Immature natural killer cell (primary cell): Measurements from ENCODE around the gene NBAS. TPM values are rescaled to one million over a fixed set of nuclear protein-coding genes. Genes with fewer than 3 reads are reported as not detected.

Experiments
- DNase-seq, 3 donors: peaks; one replicate each; pipeline ENCODE4 v3.0.0; 2022; ENCODE audit warnings: mixed read lengths in 1 of 3
- H3K27ac Mint-ChIP-seq, 6 donors: one replicate each; pipeline ENCODE4 v1.8.0; 2020; ENCODE audit warnings: mixed read lengths in 6 of 6, mild to moderate bottlenecking in 5 of 6, inconsistent platforms in 4 of 6, moderate library complexity in 3 of 6
- H3K27me3 Mint-ChIP-seq, 3 donors: one replicate each; pipeline ENCODE4 v1.8.0; 2020 to 2021; ENCODE audit warnings: low read depth in 3 of 3, mild to moderate bottlenecking in 3 of 3, mixed read lengths in 3 of 3, moderate library complexity in 3 of 3, inconsistent platforms in 1 of 3
- H3K36me3 Mint-ChIP-seq, 3 donors: one replicate each; pipeline ENCODE4 v1.8.0; 2020; ENCODE audit warnings: mixed read lengths in 3 of 3, inconsistent platforms in 2 of 3, mild to moderate bottlenecking in 2 of 3
- H3K4me1 Mint-ChIP-seq, 2 donors: one replicate each; pipeline ENCODE4 v1.8.0; 2020; ENCODE audit warnings: inconsistent platforms in 2 of 2, mild to moderate bottlenecking in 2 of 2, mixed read lengths in 2 of 2, moderate library complexity in 1 of 2
- H3K4me3 Mint-ChIP-seq, 5 donors: one replicate each; pipeline ENCODE4 v1.8.0; 2020; ENCODE audit warnings: mild to moderate bottlenecking in 5 of 5, mixed read lengths in 5 of 5, inconsistent platforms in 3 of 5, moderate library complexity in 3 of 5
- H3K9me3 Mint-ChIP-seq, 6 donors: one replicate each; pipeline ENCODE4 v1.8.0; 2020; ENCODE audit warnings: mild to moderate bottlenecking in 6 of 6, mixed read lengths in 6 of 6, inconsistent platforms in 4 of 6, moderate library complexity in 3 of 6
- polyA plus RNA-seq, 3 donors: library from polyadenylated mRNA; unstranded; fragments of 300-500 nt; fragmentation: Illumina TruSeq; gene quantifications; one replicate each; pipeline ENCODE4 v1.2.3, GENCODE V29; 2021

Gene NBAS
- polyA plus RNA-seq, 3 donors from 2014 or later: 10.8 to 21.0 (median 11.6) TPM

- no peak for DNase-seq
- H3K27me3 Mint-ChIP-seq: no peaks in the 10 kb centered on the region
- H3K4me3 Mint-ChIP-seq: no peak overlapping the region
- no peaks in the 10 kb centered on the region for H3K4me1 Mint-ChIP-seq
- no peaks in the 10 kb centered on the region for H3K9me3 Mint-ChIP-seq
- H3K27ac Mint-ChIP-seq: peak overlapping the region in 1 of 6 donors; percentile 45
- H3K36me3 Mint-ChIP-seq: peaks cover 42 to 54% (median 50%) of the 10 kb centered on the region in 3 donors
Measured at GRCh38 chr2:15378148-15378908, 182.8 kb downstream of the NBAS start.

- DNase-seq: no peak
- no peaks in the 10 kb centered on the region for H3K9me3 Mint-ChIP-seq
- H3K4me3 Mint-ChIP-seq: no peak overlapping the region
- H3K36me3 Mint-ChIP-seq: peaks cover 31 to 47% (median 47%) of the 10 kb centered on the region in 3 donors
- H3K4me1 Mint-ChIP-seq: no peaks in the 10 kb centered on the region
- peak overlapping the region in 1 of 6 donors; percentile 31 for H3K27ac Mint-ChIP-seq
- H3K27me3 Mint-ChIP-seq: no peaks in the 10 kb centered on the region
Measured at GRCh38 chr2:15377202-15377601, 183.9 kb downstream of the NBAS start.

GRCh38 chr2:15372019-15372418 lies 189.1 kb downstream of the NBAS start:
- Mint-ChIP-seq H3K4me1 (no peaks in the 10 kb centered on the region), H3K27ac (no peak overlapping the region), H3K27me3 (peaks cover 0 to 4% (median 0%) of the 10 kb centered on the region in 3 donors), H3K4me3 (no peak overlapping the region), H3K9me3 (no peaks in the 10 kb centered on the region), H3K36me3 (peaks cover 18 to 35% (median 32%) of the 10 kb centered on the region in 3 donors)
- no peak for DNase-seq

GRCh38 chr2:15369129-15369528 lies 192.0 kb downstream of the NBAS start:
- no peaks in the 10 kb centered on the region for H3K9me3 Mint-ChIP-seq
- H3K4me1 Mint-ChIP-seq: no peaks in the 10 kb centered on the region
- no peak overlapping the region for H3K4me3 Mint-ChIP-seq
- no peak overlapping the region for H3K27ac Mint-ChIP-seq
- peaks cover 25 to 41% (median 27%) of the 10 kb centered on the region in 3 donors for H3K36me3 Mint-ChIP-seq
- H3K27me3 Mint-ChIP-seq: peaks cover 0 to 4% (median 0%) of the 10 kb centered on the region in 3 donors
- no peak for DNase-seq

- Mint-ChIP-seq H3K27me3 (peaks cover 0 to 4% (median 0%) of the 10 kb centered on the region in 3 donors), H3K4me3 (no peak overlapping the region), H3K4me1 (no peaks in the 10 kb centered on the region), H3K9me3 (no peaks in the 10 kb centered on the region), H3K36me3 (peaks cover 27 to 34% (median 31%) of the 10 kb centered on the region in 3 donors), H3K27ac (no peak overlapping the region)
- DNase-seq: no peak
Measured at GRCh38 chr2:15367715-15368114, 193.4 kb downstream of the NBAS start.

- H3K36me3 Mint-ChIP-seq: peaks cover 27 to 34% (median 29%) of the 10 kb centered on the region in 3 donors
- H3K27ac Mint-ChIP-seq: no peak overlapping the region
- no peak for DNase-seq
- peaks cover 0 to 4% (median 0%) of the 10 kb centered on the region in 3 donors for H3K27me3 Mint-ChIP-seq
- H3K4me3 Mint-ChIP-seq: no peak overlapping the region
- H3K9me3 Mint-ChIP-seq: no peaks in the 10 kb centered on the region
- no peaks in the 10 kb centered on the region for H3K4me1 Mint-ChIP-seq
Measured at GRCh38 chr2:15367205-15367604, 193.9 kb downstream of the NBAS start.

GRCh38 chr2:15365411-15365810 lies 195.7 kb downstream of the NBAS start:
- H3K36me3 Mint-ChIP-seq: peaks cover 22 to 34% (median 22%) of the 10 kb centered on the region in 3 donors

GRCh38 chr2:15364561-15364960 lies 196.6 kb downstream of the NBAS start:
- no peak overlapping the region for H3K4me3 Mint-ChIP-seq
- H3K36me3 Mint-ChIP-seq: peaks cover 22 to 34% (median 22%) of the 10 kb centered on the region in 3 donors
- DNase-seq: no peak
- H3K27me3 Mint-ChIP-seq: peaks cover 0 to 4% (median 0%) of the 10 kb centered on the region in 3 donors
- no peak overlapping the region for H3K27ac Mint-ChIP-seq
- no peaks in the 10 kb centered on the region for H3K9me3 Mint-ChIP-seq
- H3K4me1 Mint-ChIP-seq: no peaks in the 10 kb centered on the region

More at GRCh38 chr2:15365411-15365810, 195.7 kb downstream of the NBAS start:
- H3K4me1 Mint-ChIP-seq: no peaks in the 10 kb centered on the region
- no peak overlapping the region for H3K4me3 Mint-ChIP-seq
- peaks cover 0 to 4% (median 0%) of the 10 kb centered on the region in 3 donors for H3K27me3 Mint-ChIP-seq
- no peaks in the 10 kb centered on the region for H3K9me3 Mint-ChIP-seq
- no peak overlapping the region for H3K27ac Mint-ChIP-seq
- no peak for DNase-seq

GRCh38 chr2:15363734-15364133 lies 197.4 kb downstream of the NBAS start:
- Mint-ChIP-seq H3K27ac (no peak overlapping the region), H3K36me3 (peaks cover 24 to 34% (median 25%) of the 10 kb centered on the region in 3 donors), H3K9me3 (no peaks in the 10 kb centered on the region), H3K27me3 (peaks cover 0 to 1% (median 0%) of the 10 kb centered on the region in 3 donors), H3K4me1 (no peaks in the 10 kb centered on the region), H3K4me3 (no peak overlapping the region)
- DNase-seq: no peak

GRCh38 chr2:15363142-15363541 lies 198.0 kb downstream of the NBAS start:
- H3K9me3 Mint-ChIP-seq: no peaks in the 10 kb centered on the region
- no peak overlapping the region for H3K4me3 Mint-ChIP-seq
- H3K27me3 Mint-ChIP-seq: no peaks in the 10 kb centered on the region
- peak overlapping the region in 1 of 6 donors; percentile 14 for H3K27ac Mint-ChIP-seq
- DNase-seq: no peak
- H3K4me1 Mint-ChIP-seq: no peaks in the 10 kb centered on the region
- peaks cover 30 to 34% (median 30%) of the 10 kb centered on the region in 3 donors for H3K36me3 Mint-ChIP-seq

GRCh38 chr2:15359716-15360531 lies 201.2 kb downstream of the NBAS start:
- H3K4me1 Mint-ChIP-seq: no peaks in the 10 kb centered on the region
- H3K4me3 Mint-ChIP-seq: no peak overlapping the region
- peaks cover 0 to 2% (median 0%) of the 10 kb centered on the region in 3 donors for H3K27me3 Mint-ChIP-seq
- H3K9me3 Mint-ChIP-seq: no peaks in the 10 kb centered on the region
- peak overlapping the region in 1 of 6 donors; percentile 9 for H3K27ac Mint-ChIP-seq
- DNase-seq: no peak
- H3K36me3 Mint-ChIP-seq: peaks cover 38 to 47% (median 45%) of the 10 kb centered on the region in 3 donors

GRCh38 chr2:15357922-15358321 lies 203.2 kb downstream of the NBAS start:
- Mint-ChIP-seq H3K36me3 (peaks cover 32 to 52% (median 42%) of the 10 kb centered on the region in 3 donors), H3K4me1 (no peaks in the 10 kb centered on the region), H3K9me3 (no peaks in the 10 kb centered on the region), H3K27ac (no peak overlapping the region), H3K4me3 (no peak overlapping the region), H3K27me3 (peaks cover 0 to 2% (median 0%) of the 10 kb centered on the region in 3 donors)
- no peak for DNase-seq

- Mint-ChIP-seq H3K36me3 (peaks cover 31 to 60% (median 49%) of the 10 kb centered on the region in 3 donors), H3K27me3 (peaks cover 0 to 4% (median 0%) of the 10 kb centered on the region in 3 donors), H3K4me1 (no peaks in the 10 kb centered on the region), H3K9me3 (no peaks in the 10 kb centered on the region), H3K4me3 (no peak overlapping the region), H3K27ac (peak overlapping the region in 2 of 6 donors; percentile 8 to 24)
- no peak for DNase-seq
Measured at GRCh38 chr2:15357186-15357585, 203.9 kb downstream of the NBAS start.

- H3K27ac Mint-ChIP-seq: no peak overlapping the region
- H3K4me1 Mint-ChIP-seq: no peaks in the 10 kb centered on the region
- peaks cover 0 to 4% (median 0%) of the 10 kb centered on the region in 3 donors for H3K27me3 Mint-ChIP-seq
- H3K36me3 Mint-ChIP-seq: peaks cover 35 to 73% (median 63%) of the 10 kb centered on the region in 3 donors
- H3K4me3 Mint-ChIP-seq: no peak overlapping the region
- DNase-seq: no peak
- H3K9me3 Mint-ChIP-seq: no peaks in the 10 kb centered on the region
Measured at GRCh38 chr2:15355386-15355785, 205.7 kb downstream of the NBAS start.
